ENCODE results near the gene FAM181A. TPM values are rescaled to one million over a fixed set of nuclear protein-coding genes. Genes with fewer than 3 reads are reported as not detected.

Gene FAM181A
- total RNA-seq, 2 donors from 2014 or later: not detected

GRCh38 chr14:93921001-93921806 is 5.9 kb upstream of the FAM181A start:
- no peak for ATAC-seq
- no peak overlapping the region for H3K27ac Mint-ChIP-seq
- no peak for DNase-seq (ENCODE audit: low spot score in 2 of 2)
- peaks cover 0 to 4% of the 10 kb centered on the region in 2 donors for H3K36me3 Mint-ChIP-seq
- peaks cover 5 to 9% of the 10 kb centered on the region in 2 donors for H3K9me3 Mint-ChIP-seq

DNA sequence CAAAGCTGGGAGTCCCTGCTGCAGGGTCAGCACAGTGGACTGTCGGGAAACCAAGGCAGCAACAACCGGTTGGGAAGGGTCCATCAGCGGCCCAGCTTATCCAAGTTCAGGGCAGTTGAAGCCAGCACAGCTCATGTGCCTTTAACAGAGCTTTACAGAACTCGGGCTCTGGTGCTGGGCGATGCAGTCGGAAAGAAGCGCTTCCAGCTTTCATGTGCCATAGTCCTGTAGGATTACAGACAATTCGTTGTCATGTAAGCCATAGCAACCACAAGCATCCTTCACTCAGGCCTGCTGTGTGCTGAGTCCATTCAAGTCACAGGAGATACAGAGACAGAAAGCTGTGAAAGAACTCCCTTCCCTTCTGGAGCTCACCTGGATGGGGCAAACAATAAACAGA is 3.5 kb upstream of the FAM181A start:
- DNase-seq (ENCODE audit: low spot score in 2 of 2): no peak
- no peak for ATAC-seq
- Mint-ChIP-seq H3K36me3 (peaks cover 0 to 4% of the 10 kb centered on the region in 2 donors), H3K9me3 (peaks cover 5 to 6% of the 10 kb centered on the region in 2 donors), H3K27ac (no peak overlapping the region)

DNA sequence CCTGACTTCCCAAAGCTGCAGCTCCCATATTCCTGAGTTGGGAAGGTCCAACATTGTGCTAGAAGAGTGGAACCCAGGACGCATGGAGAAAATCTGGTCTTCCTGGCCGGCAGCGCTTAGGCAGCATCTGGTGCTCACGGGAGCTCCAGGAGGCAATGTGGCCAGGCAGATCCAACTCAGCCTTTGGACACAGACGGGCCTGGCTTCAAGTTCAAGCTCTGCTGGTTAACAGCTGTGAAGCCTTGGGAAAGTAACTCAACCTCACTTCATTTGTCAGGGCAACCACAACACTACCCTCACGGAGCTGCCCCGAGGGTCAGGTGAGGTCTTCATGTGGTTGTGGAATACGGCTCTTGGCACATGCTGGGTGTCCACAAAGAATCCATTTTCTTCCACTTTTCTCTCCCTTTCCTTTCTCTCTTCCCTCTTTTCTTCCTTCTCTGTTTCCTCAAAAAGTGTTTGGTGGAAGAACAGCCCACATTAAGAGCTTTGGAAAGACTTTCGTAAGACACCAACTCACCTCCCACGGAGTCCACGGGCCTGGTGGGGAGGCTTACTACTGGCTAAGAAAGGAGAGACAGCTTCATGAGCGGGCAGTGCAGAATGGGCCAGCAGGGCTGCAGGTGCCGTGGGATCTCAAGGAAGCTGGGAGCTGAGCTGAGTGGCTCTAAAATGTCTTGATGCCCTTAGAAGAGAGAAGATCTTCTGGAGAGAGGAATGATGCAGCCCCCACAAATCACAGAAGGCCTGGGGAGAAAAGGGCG is 2.4 kb upstream of the FAM181A start:
- Mint-ChIP-seq H3K9me3 (peaks cover 1 to 3% of the 10 kb centered on the region in 2 donors), H3K36me3 (peaks cover 0 to under 1% of the 10 kb centered on the region in 2 donors), H3K27ac (no peak overlapping the region)
- DNase-seq (ENCODE audit: low spot score in 2 of 2) (no peak), ATAC-seq (no peak)

GRCh38 chr14:93925374-93925895 is 1.7 kb upstream of the FAM181A start:
- no peak for ATAC-seq
- no peak for DNase-seq (ENCODE audit: low spot score in 2 of 2)
- no peak overlapping the region for H3K27ac Mint-ChIP-seq
- H3K36me3 Mint-ChIP-seq: no peaks in the 10 kb centered on the region
- no peaks in the 10 kb centered on the region for H3K9me3 Mint-ChIP-seq

GRCh38 chr14:93926245-93926872 is 785 bp upstream of the FAM181A start:
- no peak for ATAC-seq
- Mint-ChIP-seq H3K9me3 (no peaks in the 10 kb centered on the region), H3K27ac (no peak overlapping the region), H3K36me3 (no peaks in the 10 kb centered on the region)
- DNase-seq (ENCODE audit: low spot score in 2 of 2): no peak

DNA sequence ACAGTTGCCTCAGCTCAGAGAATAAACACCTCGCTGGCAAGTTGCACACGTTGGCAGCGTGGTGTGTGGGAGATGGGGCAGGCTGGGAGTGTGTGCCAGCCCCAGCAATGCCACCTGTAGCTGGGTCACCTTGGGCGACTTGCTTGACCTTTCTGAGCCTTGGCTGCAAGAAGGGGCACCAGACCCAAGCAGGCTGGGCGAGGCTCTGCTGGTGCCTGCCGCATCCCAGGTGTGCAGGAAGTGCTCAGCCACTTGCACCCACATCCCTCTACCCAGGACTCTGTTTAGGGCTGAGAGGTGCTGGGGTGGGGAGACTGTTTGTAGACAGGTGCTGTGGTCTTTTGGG is 629 bp downstream of the FAM181A start:
- ATAC-seq (no peak), DNase-seq (ENCODE audit: low spot score in 2 of 2) (no peak)
- Mint-ChIP-seq H3K27ac (no peak overlapping the region), H3K9me3 (no peaks in the 10 kb centered on the region), H3K36me3 (no peaks in the 10 kb centered on the region)

- no peak for ATAC-seq
- DNase-seq (ENCODE audit: low spot score in 2 of 2): no peak
- Mint-ChIP-seq H3K27ac (no peak overlapping the region), H3K36me3 (no peaks in the 10 kb centered on the region), H3K9me3 (no peaks in the 10 kb centered on the region)
These were observed 1.3 kb downstream of the FAM181A start for GRCh38 chr14:93928184-93929047.

DNA sequence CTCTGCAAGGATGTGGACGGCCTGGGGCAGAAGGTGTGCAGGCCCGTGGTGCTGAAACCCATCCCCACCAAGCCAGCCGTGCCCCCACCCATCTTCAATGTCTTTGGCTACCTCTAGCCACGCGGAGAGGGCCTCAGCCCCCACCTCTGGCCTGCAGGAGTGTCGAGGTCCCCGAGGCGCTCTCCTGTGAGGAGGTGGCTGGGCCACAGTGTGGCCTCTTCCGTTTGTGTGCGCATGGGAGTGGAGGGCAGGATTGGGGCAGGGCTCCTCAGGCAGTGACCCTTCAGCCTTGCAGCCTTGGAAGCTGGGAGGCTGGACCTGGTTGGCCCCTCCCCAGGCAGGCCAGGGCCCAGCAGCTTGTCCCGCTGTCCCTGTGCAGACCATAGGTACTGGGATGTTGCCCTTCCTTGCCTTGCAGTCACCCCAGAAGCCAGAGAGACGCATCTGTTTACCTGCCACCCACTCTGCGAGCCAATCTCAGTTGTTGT is 1.9 kb downstream of the FAM181A start:
- peak overlapping the region in 1 of 2 donors; percentile 44 for H3K27ac Mint-ChIP-seq
- DNase-seq (ENCODE audit: low spot score in 2 of 2) (no peak), ATAC-seq (no peak)
- H3K9me3 Mint-ChIP-seq: no peaks in the 10 kb centered on the region
- H3K36me3 Mint-ChIP-seq: no peaks in the 10 kb centered on the region

DNA sequence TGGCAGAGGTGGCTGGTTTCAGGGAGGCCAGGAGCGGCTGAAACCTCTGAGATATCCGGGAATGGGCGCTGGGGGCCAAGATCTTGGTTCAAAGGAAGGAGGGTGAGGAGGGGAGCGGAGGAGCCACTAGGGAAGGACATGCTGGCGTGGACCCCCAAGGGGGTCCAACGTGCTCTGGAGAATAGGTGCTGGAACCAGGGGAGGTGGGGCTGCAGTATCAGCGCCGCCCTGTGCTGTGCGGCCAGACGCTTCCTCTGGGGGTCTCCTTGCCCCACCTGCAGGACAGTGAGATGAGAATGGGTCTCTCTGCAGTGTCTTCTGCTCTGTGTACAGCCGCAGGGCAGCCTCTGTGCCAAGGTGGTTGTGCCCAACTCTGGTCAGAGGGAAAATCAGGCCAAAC is 2.5 kb downstream of the FAM181A start:
- H3K36me3 Mint-ChIP-seq: no peaks in the 10 kb centered on the region
- ATAC-seq (no peak), DNase-seq (ENCODE audit: low spot score in 2 of 2) (no peak)
- no peak overlapping the region for H3K27ac Mint-ChIP-seq
- no peaks in the 10 kb centered on the region for H3K9me3 Mint-ChIP-seq

DNA sequence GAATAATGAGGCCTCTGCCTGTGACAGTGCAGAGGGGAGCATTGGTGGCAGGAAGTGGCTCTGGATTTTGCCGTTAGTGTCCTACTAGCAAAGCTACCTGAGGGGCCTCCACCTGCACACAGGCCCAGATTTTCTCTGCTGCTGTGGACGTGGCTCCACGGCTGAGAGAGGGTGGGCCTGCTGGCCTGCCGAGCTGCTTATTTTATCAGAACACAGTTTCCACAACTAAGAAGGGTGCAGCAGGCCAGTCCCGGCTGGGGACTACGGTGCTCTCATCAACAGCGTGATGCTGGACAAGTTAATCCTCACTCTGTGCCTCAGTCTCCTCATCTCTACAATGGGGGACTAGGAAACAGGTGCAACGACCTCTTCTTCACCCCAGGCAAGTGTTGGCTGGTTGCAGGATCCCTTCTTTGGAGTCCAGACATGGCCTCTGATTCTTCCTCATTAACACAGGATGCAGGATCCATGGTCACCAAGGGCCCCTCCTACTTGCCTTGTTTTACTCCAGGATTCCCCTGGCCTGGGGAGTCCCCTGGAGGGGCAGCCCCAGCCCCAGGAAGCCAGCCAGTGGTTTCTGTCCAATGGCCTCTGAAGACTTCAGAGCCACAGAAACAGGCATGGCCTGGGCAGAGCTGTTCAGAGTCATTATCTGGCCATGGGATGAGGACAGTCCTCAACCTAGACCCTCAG is 3.3 kb downstream of the FAM181A start:
- ATAC-seq (peak in 1 of 2 donors; percentile 86), DNase-seq (ENCODE audit: low spot score in 2 of 2) (no peak)
- H3K9me3 Mint-ChIP-seq: no peaks in the 10 kb centered on the region
- no peak overlapping the region for H3K27ac Mint-ChIP-seq
- no peaks in the 10 kb centered on the region for H3K36me3 Mint-ChIP-seq

DNA sequence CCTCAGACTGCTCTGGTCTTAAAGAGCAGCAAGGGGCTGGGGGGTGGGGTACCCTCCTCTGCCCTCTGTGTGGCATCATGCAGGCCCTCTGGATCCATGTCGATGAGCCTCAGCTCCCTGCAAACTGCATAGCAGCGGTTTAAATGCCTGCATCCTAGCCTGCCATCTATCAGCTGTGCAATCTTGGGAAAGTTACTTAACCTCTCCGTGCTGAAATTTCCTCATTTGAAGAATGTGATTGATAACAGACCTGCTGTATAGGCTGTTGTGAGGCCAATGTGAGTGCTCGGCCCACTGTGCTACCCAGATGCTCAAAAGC is 3.8 kb downstream of the FAM181A start:
- no peaks in the 10 kb centered on the region for H3K36me3 Mint-ChIP-seq
- H3K27ac Mint-ChIP-seq: no peak overlapping the region
- DNase-seq (ENCODE audit: low spot score in 2 of 2) (no peak), ATAC-seq (no peak)
- H3K9me3 Mint-ChIP-seq: no peaks in the 10 kb centered on the region

DNA sequence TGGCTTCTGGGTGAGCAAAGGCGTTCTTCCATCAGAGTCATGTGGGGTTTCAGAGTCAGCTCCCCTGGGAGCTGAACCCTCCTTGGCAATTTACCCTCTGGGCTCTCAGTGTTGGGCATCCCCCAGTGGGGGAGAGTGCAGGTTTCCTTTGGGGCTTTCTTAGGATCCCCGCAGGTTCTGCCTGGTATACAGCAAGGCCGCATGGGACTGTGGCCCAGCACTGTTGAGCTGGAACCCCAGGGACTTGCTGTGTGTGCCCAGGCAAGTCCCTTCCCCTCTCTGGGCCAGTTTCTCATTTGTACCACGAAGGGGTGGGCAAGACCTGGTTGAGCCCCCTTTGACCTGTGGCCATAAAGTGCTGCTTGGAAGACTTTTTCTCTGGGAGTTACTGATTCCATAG is 5.5 kb downstream of the FAM181A start:
- Mint-ChIP-seq H3K9me3 (no peaks in the 10 kb centered on the region), H3K36me3 (peaks cover 0 to 7% of the 10 kb centered on the region in 2 donors), H3K27ac (no peak overlapping the region)
- DNase-seq (ENCODE audit: low spot score in 2 of 2): no peak
- no peak for ATAC-seq

GRCh38 chr14:93935213-93935612 is 8.1 kb downstream of the FAM181A start:
- no peak overlapping the region for H3K27ac Mint-ChIP-seq
- DNase-seq (ENCODE audit: low spot score in 2 of 2): no peak
- peaks cover 0 to 10% of the 10 kb centered on the region in 2 donors for H3K36me3 Mint-ChIP-seq
- ATAC-seq: no peak
- H3K9me3 Mint-ChIP-seq: no peaks in the 10 kb centered on the region

DNA sequence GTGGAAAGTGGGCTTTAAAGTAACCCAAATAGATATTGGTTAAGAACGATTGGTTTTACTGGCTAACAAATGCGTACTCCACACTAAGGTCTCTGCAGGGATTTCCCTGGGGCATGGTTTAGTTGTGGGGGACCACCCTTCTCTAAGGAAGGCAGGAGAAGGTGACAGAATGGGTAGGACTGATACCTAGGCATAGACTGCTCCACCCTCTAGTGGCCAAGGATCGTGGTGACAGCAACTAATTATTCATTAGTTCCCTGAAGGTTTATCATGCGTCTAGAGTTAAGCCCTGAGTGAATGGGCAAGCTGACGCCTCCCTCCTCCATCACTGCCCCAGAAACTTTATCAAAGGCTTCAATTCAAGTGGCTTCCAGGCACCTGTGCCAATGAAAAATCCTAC is 9.1 kb downstream of the FAM181A start:
- ATAC-seq (no peak), DNase-seq (ENCODE audit: low spot score in 2 of 2) (no peak)
- Mint-ChIP-seq H3K27ac (no peak overlapping the region), H3K36me3 (peaks cover 0 to 19% of the 10 kb centered on the region in 2 donors), H3K9me3 (no peaks in the 10 kb centered on the region)

DNA sequence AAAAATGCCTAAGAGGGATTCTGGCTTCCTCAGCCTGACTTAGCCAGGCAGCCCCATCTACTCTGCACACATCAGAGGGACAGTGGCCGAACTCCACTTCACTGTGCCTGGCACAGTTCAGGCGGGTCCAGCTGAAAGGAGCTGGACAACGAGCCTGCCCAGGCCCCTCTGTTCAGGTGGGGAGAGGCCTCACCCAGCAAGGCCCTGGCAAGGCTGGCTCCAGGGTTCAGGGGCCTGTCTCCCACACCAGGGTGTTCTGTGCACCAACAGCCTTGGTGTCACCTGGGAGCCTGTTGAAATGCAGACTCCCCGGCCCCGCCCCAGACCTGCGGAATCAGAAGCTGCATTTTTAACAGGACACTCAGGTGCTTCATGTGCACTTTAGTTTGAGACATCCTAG is 9.8 kb downstream of the FAM181A start:
- Mint-ChIP-seq H3K36me3 (peaks cover 0 to 23% of the 10 kb centered on the region in 2 donors), H3K9me3 (no peaks in the 10 kb centered on the region), H3K27ac (no peak overlapping the region)
- no peak for ATAC-seq
- DNase-seq (ENCODE audit: low spot score in 2 of 2): no peak

GRCh38 chr14:93937519-93937918 is 10.4 kb downstream of the FAM181A start:
- no peak for DNase-seq (ENCODE audit: low spot score in 2 of 2)
- ATAC-seq: no peak
- Mint-ChIP-seq H3K9me3 (no peaks in the 10 kb centered on the region), H3K36me3 (peaks cover 0 to 27% of the 10 kb centered on the region in 2 donors), H3K27ac (no peak overlapping the region)
